ENCODE data around the gene NOXA1. TPM values are rescaled to one million over a fixed set of nuclear protein-coding genes. Genes with fewer than 3 reads are reported as not detected.

The NOXA1 gene
- total RNA-seq, 4 donors from 2014 or later: 1.1 to 4.2 (median 3.0) TPM

DNA sequence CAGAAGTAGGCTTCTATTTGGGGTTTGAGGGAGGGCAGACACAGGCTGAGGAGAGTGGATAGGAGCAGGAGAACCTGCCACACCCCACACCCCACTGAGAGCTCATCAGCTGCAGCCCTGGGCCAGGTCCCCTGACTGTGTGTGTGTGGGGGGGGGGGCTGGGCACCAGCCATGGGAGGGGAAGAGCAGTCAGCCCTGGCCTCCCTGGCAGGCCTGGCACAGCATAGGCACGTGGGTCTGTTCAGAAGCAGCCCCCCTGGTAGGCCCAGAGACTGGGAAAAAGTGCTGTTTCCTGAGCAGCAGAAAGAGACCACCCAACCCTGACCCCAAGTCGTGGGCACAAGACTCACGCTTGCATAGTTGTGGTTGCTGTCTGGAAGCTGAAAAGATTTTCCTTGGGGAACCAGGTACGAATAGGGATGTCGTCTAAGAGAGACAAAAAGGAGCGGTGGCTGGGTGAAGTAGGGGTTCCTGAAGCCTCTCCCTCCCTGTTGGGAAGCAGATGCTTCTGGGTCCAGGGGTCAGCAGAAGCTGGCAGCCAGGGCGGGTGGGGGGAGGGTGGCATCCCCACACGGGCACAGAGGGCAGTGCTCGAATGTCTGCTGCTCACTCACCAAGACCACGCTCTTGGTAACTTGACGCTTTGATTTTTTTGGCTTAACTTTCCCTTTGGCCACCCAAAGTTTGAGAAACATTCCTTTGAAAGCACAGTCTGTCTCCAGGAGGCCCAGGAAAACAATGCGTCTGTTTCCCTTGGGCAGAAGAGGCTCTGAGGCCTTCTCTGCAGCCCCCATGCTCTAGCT, 33.1 kb downstream of the NOXA1 start:
- ATAC-seq: no peak
- Histone ChIP-seq H3K36me3 (peaks cover 0 to 41% of the 10 kb centered on the region in 2 donors), H3K4me1 (peaks cover 0 to 76% (median 24%) of the 10 kb centered on the region in 3 donors), H3K4me3 (no peak overlapping the region), H3K27ac (peak overlapping the region in 2 of 4 donors; percentile 62 to 80), H3K9me3 (no peaks in the 10 kb centered on the region), H3K27me3 (no peaks in the 10 kb centered on the region)
- 76 to 98% methylated on average over 5 to 6 of the region's 12 CpGs for WGBS, 2 donors (ENCODE audit: low coverage in 1 of 2)
- TF ChIP-seq POLR2AphosphoS5 (IDR thresholded peaks at IDR 0.05) (no peak), EP300 (IDR thresholded peaks at IDR 0.05) (no peak), POLR2A (IDR thresholded peaks at IDR 0.05) (no peak)
- TF ChIP-seq, protein P1, sequence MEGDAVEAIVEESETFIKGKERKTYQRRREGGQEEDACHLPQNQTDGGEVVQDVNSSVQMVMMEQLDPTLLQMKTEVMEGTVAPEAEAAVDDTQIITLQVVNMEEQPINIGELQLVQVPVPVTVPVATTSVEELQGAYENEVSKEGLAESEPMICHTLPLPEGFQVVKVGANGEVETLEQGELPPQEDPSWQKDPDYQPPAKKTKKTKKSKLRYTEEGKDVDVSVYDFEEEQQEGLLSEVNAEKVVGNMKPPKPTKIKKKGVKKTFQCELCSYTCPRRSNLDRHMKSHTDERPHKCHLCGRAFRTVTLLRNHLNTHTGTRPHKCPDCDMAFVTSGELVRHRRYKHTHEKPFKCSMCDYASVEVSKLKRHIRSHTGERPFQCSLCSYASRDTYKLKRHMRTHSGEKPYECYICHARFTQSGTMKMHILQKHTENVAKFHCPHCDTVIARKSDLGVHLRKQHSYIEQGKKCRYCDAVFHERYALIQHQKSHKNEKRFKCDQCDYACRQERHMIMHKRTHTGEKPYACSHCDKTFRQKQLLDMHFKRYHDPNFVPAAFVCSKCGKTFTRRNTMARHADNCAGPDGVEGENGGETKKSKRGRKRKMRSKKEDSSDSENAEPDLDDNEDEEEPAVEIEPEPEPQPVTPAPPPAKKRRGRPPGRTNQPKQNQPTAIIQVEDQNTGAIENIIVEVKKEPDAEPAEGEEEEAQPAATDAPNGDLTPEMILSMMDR (IDR thresholded peaks at IDR 0.05): no peak

- Histone ChIP-seq H3K36me3 (peaks cover 0 to 41% of the 10 kb centered on the region in 2 donors), H3K27ac (peak overlapping the region in 2 of 4 donors; percentile 62 to 80), H3K27me3 (no peaks in the 10 kb centered on the region), H3K4me1 (peaks cover 0 to 83% (median 27%) of the 10 kb centered on the region in 3 donors), H3K4me3 (no peak overlapping the region), H3K9me3 (no peaks in the 10 kb centered on the region)
- no peak for ATAC-seq
- no CpG with 5 or more reads among the region's 10 CpGs for WGBS, 2 donors (ENCODE audit: low coverage in 1 of 2)
- TF ChIP-seq POLR2A (IDR thresholded peaks at IDR 0.05) (no peak), EP300 (IDR thresholded peaks at IDR 0.05) (no peak), POLR2AphosphoS5 (IDR thresholded peaks at IDR 0.05) (no peak)
- TF ChIP-seq, protein P1 (IDR thresholded peaks at IDR 0.05): no peak
These were observed 33.7 kb downstream of the NOXA1 start for GRCh38 chr9:137456864-137457405.

GRCh38 chr9:137457406-137458193, 34.4 kb downstream of the NOXA1 start:
- H3K4me3 ChIP-seq: peak overlapping the region in 1 of 2 donors; percentile 74
- no peaks in the 10 kb centered on the region for H3K9me3 ChIP-seq
- TF ChIP-seq EP300 (IDR thresholded peaks at IDR 0.05) (no peak), POLR2AphosphoS5 (IDR thresholded peaks at IDR 0.05) (no peak), POLR2A (IDR thresholded peaks at IDR 0.05) (no peak)
- TF ChIP-seq, protein P1 (IDR thresholded peaks at IDR 0.05): no peak
- peaks cover 0 to 86% (median 27%) of the 10 kb centered on the region in 3 donors for H3K4me1 ChIP-seq
- no CpG with 5 or more reads among the region's 44 CpGs for WGBS, 2 donors (ENCODE audit: low coverage in 1 of 2)
- ATAC-seq: no peak
- peaks cover 0 to 38% of the 10 kb centered on the region in 2 donors for H3K36me3 ChIP-seq
- no peaks in the 10 kb centered on the region for H3K27me3 ChIP-seq
- peak overlapping the region in 3 of 4 donors; percentile 62 to 80 (median 78) for H3K27ac ChIP-seq

DNA sequence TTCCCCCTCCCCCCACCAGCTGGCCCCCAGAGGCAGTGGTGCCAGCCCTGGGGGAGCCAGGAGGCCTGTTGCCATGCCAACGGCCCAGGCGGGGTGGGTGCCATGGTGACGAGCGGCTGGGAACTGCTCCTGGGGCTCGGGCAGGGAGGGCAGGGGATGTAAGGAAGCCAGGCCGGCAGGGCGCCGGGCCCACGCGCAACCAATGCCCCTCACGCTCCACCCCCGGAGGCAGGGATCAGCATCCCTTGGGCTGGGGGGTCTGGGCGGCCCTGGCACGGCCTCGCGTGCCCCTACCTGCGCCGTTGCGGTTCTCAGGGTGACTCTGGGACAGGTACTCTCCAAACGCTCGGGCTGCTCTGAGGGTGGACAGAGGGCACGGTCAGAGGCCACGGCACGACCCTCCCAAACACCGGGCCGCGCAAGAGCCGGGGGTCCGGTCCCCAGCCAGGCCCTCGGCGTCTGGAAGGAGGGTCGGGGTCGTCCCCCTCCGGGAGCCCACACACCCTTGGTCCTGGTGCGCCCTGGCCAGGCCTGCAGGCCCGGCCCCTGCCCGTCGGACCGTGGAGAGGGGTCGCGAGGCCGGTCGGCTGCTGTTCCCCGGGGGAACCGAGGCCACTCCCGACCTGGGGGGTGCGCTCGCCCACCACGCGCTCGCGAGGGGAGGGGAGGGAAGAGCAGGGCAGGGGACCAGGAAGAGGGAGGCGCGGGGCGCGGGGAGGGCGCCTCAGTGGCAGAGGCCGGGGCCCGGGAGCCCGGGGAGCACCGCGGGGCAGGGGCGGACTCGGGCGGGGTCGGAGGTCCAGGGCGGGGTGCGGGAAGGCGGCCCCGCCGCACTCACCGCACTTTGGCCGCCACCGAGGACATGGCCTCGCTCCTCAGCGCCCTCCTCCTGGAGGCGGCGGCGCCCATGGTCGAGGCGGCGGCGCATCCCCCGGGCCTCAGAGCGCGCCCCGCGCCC, 35.3 kb downstream of the NOXA1 start:
- ATAC-seq: peak; percentile 29
- Histone ChIP-seq H3K4me1 (peaks cover 0 to 79% (median 27%) of the 10 kb centered on the region in 3 donors), H3K4me3 (peak overlapping the region; percentile 67 to 74), H3K36me3 (peaks cover 0 to 39% of the 10 kb centered on the region in 2 donors), H3K27ac (peak overlapping the region; percentile 5 to 80 (median 70)), H3K9me3 (no peaks in the 10 kb centered on the region), H3K27me3 (no peaks in the 10 kb centered on the region)
- WGBS, 2 donors (ENCODE audit: low coverage in 1 of 2): no CpG with 5 or more reads among the region's 88 CpGs
- TF ChIP-seq POLR2AphosphoS5 (IDR thresholded peaks at IDR 0.05) (no peak), EP300 (IDR thresholded peaks at IDR 0.05) (no peak), POLR2A (IDR thresholded peaks at IDR 0.05) (no peak)
- TF ChIP-seq, protein P1 (IDR thresholded peaks at IDR 0.05): no peak
